Epithelial cell of proximal tubule (primary cell): Measurements from ENCODE around the gene SUCLA2. TPM values are rescaled to one million over a fixed set of nuclear protein-coding genes. Genes with fewer than 3 reads are reported as not detected.
"Not testable (repeated sequence)": the region's sequence is repeated elsewhere in the genome, so short reads cannot be mapped to it uniquely, and the experiment has no call there.

Source experiments
- DNase-seq: peaks from one replicate; pipeline ENCODE4 v3.0.0-alpha.2; 2011; ENCODE audit warnings: low read depth
- H3K4me3 ChIP-seq: 2 replicates; pipeline ENCODE4 v1.5.1; 2011; ENCODE audit warnings: low read depth, mild to moderate bottlenecking, low read length
- CTCF ChIP-seq: conservative IDR thresholded peaks from 2 replicates; pipeline ENCODE4 v1.5.1; 2012; ENCODE audit warnings: low read depth, mild to moderate bottlenecking, low read length
- total RNA-seq: library from RNA; depleted of rRNA; stranded (reverse); fragments of >200 nt; gene quantifications from 2 replicates; pipeline ENCODE4 v1.2.3, GENCODE V29; 2015

SUCLA2 gene
- total RNA-seq, 1 donor from 2014 or later, result 24.3 TPM

GRCh38 chr13:48012668-48013067, 11.6 kb upstream of the SUCLA2 start:
- no peak overlapping the region for H3K4me3 ChIP-seq
- no peak for TF ChIP-seq CTCF
- DNase-seq, result no peak

- TF ChIP-seq CTCF, result no peak
- no peak overlapping the region for H3K4me3 ChIP-seq
- no peak for DNase-seq
Measured at GRCh38 chr13:48010698-48011097, 9.6 kb upstream of the SUCLA2 start.

GRCh38 chr13:48009284-48009683, 8.2 kb upstream of the SUCLA2 start:
- no peak for DNase-seq
- TF ChIP-seq CTCF, result no peak

GRCh38 chr13:48006396-48006795, 5.3 kb upstream of the SUCLA2 start:
- no peak overlapping the region for H3K4me3 ChIP-seq
- DNase-seq, result no peak
- no peak for TF ChIP-seq CTCF

More at GRCh38 chr13:48009284-48009683, 8.2 kb upstream of the SUCLA2 start:
- no peak overlapping the region for H3K4me3 ChIP-seq

- DNase-seq, result no peak
- no peak overlapping the region for H3K4me3 ChIP-seq
- no peak for TF ChIP-seq CTCF
Measured at GRCh38 chr13:48004201-48004600, 3.1 kb upstream of the SUCLA2 start.

GRCh38 chr13:48001999-48002398, 926 bp upstream of the SUCLA2 start:
- H3K4me3 ChIP-seq, result peak overlapping the region; percentile 96
- DNase-seq, result not testable (repeated sequence)

- TF ChIP-seq CTCF, result no peak
- DNase-seq, result no peak
Measured at GRCh38 chr13:48000559-48001113, 437 bp downstream of the SUCLA2 start.

More at GRCh38 chr13:48000559-48001113, 437 bp downstream of the SUCLA2 start:
- peak overlapping the region; percentile 96 for H3K4me3 ChIP-seq
